Fibroblast of pulmonary artery (primary cell): Measurements from ENCODE around the gene TNFRSF14.

ENCODE experiments used
- DNase-seq: peaks from one replicate; pipeline ENCODE4 v3.0.0-alpha.2; 2010; ENCODE audit warnings: low read depth
- H3K4me3 ChIP-seq: replicated peaks from 2 replicates; pipeline ENCODE4 v1.5.1; 2011; ENCODE audit warnings: low read depth, mild to moderate bottlenecking, control low read depth, low read length, moderate library complexity
- CTCF ChIP-seq: IDR thresholded peaks from 2 replicates; pipeline ENCODE4 v1.5.1; 2011; ENCODE audit warnings: mild to moderate bottlenecking, control low read depth, low read length, inconsistent platforms; ENCODE audit errors: missing control alignments

TNFRSF14 gene

GRCh38 chr1:2555634-2556276 lies 416 bp upstream of the TNFRSF14 start:
- H3K4me3 ChIP-seq, result peak overlapping the region; percentile 54
- no peak for TF ChIP-seq CTCF
- no peak for DNase-seq

GRCh38 chr1:2556678-2557481 lies 709 bp downstream of the TNFRSF14 start:
- H3K4me3 ChIP-seq, result peak overlapping the region; percentile 54
- no peak for TF ChIP-seq CTCF
- no peak for DNase-seq

- no peak for DNase-seq
- no peak overlapping the region for H3K4me3 ChIP-seq
- no peak for TF ChIP-seq CTCF
Measured at GRCh38 chr1:2557482-2558400, 1.6 kb downstream of the TNFRSF14 start.

GRCh38 chr1:2558420-2558819 lies 2.2 kb downstream of the TNFRSF14 start:
- DNase-seq, result no peak
- H3K4me3 ChIP-seq, result no peak overlapping the region
- TF ChIP-seq CTCF, result no peak

- no peak for DNase-seq
- TF ChIP-seq CTCF, result no peak
- H3K4me3 ChIP-seq, result no peak overlapping the region
Measured at GRCh38 chr1:2558861-2559260, 2.7 kb downstream of the TNFRSF14 start.

- no peak overlapping the region for H3K4me3 ChIP-seq
- no peak for TF ChIP-seq CTCF
Measured at GRCh38 chr1:2559509-2560298, 3.5 kb downstream of the TNFRSF14 start.

More at GRCh38 chr1:2559509-2560298, 3.5 kb downstream of the TNFRSF14 start:
- DNase-seq, result no peak
